HG03565 (cell line): ENCODE data around the gene RPA1.
"Not testable (repeated sequence)": the region's sequence is repeated elsewhere in the genome, so short reads cannot be mapped to it uniquely, and the experiment has no call there.

Experiments used
- ATAC-seq: cut with Tn5 transposase; IDR thresholded peaks from one replicate; pipeline ENCODE4 v1.9.1; 2021; ENCODE audit warnings: mild to moderate bottlenecking, moderate library complexity; ENCODE audit not compliant: unreplicated experiment

Gene RPA1

GRCh38 chr17:1829592-1830257 is at the start of gene RPA1, which contains the start of gene SMYD4:
Gene RPA1 (plus strand): TSS chr17:1830005. CDS start chr17:1830094, 89 bp downstream.
Gene SMYD4 (minus strand): TSS chr17:1829902. CDS start chr17:1827994, 1,908 bp downstream.
- peak; percentile 70 for ATAC-seq

GRCh38 chr17:1782171-1782567 is 47.6 kb upstream of the RPA1 start:
- no peak for ATAC-seq

GRCh38 chr17:1783271-1783670 is 46.5 kb upstream of the RPA1 start:
- ATAC-seq, result no peak

- no peak for ATAC-seq
Observed at GRCh38 chr17:1783834-1784611, 45.8 kb upstream of the RPA1 start.

- ATAC-seq, result no peak
Observed at GRCh38 chr17:1785930-1786329, 43.9 kb upstream of the RPA1 start.

GRCh38 chr17:1786708-1787107 is 43.1 kb upstream of the RPA1 start:
- ATAC-seq, result no peak

- ATAC-seq, result no peak
Observed at GRCh38 chr17:1787301-1787902, 42.4 kb upstream of the RPA1 start.

- ATAC-seq, result no peak
Observed at GRCh38 chr17:1789936-1790335, 39.9 kb upstream of the RPA1 start.

GRCh38 chr17:1792495-1793446 is 37.0 kb upstream of the RPA1 start:
- ATAC-seq, result no peak

- no peak for ATAC-seq
Observed at GRCh38 chr17:1793447-1793806, 36.4 kb upstream of the RPA1 start.

GRCh38 chr17:1796800-1797199 is 33.0 kb upstream of the RPA1 start:
- no peak for ATAC-seq

- ATAC-seq, result no peak
Observed at GRCh38 chr17:1797323-1797722, 32.5 kb upstream of the RPA1 start.

- not testable (repeated sequence) for ATAC-seq
Observed at GRCh38 chr17:1797846-1798245, 32.0 kb upstream of the RPA1 start.

- no peak for ATAC-seq
Observed at GRCh38 chr17:1800240-1800639, 29.6 kb upstream of the RPA1 start.

- ATAC-seq, result no peak
Observed at GRCh38 chr17:1800712-1801111, 29.1 kb upstream of the RPA1 start.

GRCh38 chr17:1802429-1802828 is 27.4 kb upstream of the RPA1 start:
- ATAC-seq, result no peak

- ATAC-seq, result no peak
Observed at GRCh38 chr17:1803280-1803679, 26.5 kb upstream of the RPA1 start.

- ATAC-seq, result no peak
Observed at GRCh38 chr17:1807890-1808289, 21.9 kb upstream of the RPA1 start.

GRCh38 chr17:1808644-1809043 is 21.2 kb upstream of the RPA1 start:
- ATAC-seq, result no peak

GRCh38 chr17:1809815-1810214 is 20.0 kb upstream of the RPA1 start:
- ATAC-seq, result not testable (repeated sequence)
